Measurements from ENCODE around the gene TCAF1. TPM values are rescaled to one million over a fixed set of nuclear protein-coding genes. Genes with fewer than 3 reads are reported as not detected.
A peak's percentile ranks its signal among the peaks of the same experiment; 100 is the strongest.
"Not testable (repeated sequence)": the region's sequence is repeated elsewhere in the genome, so short reads cannot be mapped to it uniquely, and the experiment has no call there.

The TCAF1 gene
- total and polyA plus RNA-seq, 5 experiments from 2014 or later, result 8.9 to 19.2 (median 15.2) TPM

DNA sequence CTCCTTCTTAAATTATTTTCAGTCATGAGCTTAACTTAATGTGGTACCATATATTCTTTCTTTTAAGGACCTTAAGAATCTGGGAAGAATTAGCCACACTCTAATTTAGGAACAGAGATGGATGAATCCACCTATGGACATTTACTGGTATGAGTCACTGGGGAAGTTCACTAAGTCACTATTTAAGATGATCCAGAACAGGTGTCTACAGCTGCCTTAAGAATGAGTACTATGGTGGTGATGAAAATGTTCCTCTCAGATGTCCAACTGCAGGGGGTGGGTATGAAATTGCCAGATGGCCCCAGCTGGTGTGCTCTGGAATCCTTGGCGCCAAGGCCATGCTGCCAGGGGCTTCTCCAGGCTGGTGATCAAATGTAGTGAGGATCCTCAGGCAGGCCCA is 61.9 kb downstream of the TCAF1 start:
- H3K4me1 Mint-ChIP-seq, H3K36me3 Mint-ChIP-seq, POLR2A ChIA-PET, H3K27me3 Mint-ChIP-seq, H3K4me3 Mint-ChIP-seq, ATAC-seq, H3K9me3 Mint-ChIP-seq, H3K27ac Mint-ChIP-seq, DNase-seq: not testable (repeated sequence)

DNA sequence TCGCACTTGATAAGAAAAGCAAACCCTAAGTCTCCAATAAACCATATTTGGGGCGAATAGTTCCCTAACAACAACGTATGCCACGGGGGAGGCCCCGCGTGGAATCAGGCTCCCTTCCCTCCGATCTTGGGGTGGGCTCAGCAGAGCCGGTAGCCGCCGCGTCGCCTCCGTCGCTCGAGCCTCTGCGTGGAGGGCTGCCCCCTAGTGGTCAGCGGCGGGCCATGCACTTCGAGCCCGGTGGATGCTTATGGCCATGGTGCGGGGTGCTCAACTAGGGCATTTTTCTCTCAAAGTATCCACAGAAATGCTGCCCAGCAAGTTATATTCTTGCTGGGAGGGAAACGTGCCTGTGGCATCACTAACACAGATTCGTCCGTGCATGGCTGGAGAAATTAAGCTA is 64.8 kb downstream of the TCAF1 start:
- ATAC-seq (peak; percentile 59 to 61), DNase-seq (peak; percentile 82 to 98 (median 92))
- POLR2A ChIA-PET, H3K9me3 Mint-ChIP-seq, H3K36me3 Mint-ChIP-seq, H3K4me3 Mint-ChIP-seq, H3K4me1 Mint-ChIP-seq, H3K27me3 Mint-ChIP-seq: not testable (repeated sequence)
- peak overlapping the region in 1 of 10 donors; percentile 40 for H3K27ac Mint-ChIP-seq

DNA sequence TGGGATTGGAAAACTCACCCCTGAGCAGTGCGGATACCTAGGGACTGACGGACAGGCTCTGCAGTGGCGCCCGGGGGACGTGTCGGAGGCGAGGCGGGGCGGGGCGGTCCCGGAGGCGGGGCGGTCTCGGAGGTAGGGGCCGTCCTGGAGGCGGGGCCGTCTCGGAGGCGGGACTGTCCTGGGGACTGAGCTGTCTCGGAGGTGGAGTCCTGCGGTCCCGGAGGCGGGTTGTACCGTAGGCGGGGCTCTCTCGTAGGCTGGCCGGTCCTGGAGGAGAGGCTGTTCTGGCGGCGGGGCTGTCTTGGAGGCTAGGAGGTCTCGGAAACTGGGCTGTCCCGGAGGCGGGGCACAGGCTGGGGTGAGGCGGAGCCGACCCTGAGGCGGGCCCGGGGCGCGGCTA is 65.4 kb downstream of the TCAF1 start:
- ATAC-seq (peak; percentile 79 to 83), DNase-seq (peak; percentile 84 to 99 (median 93))
- H3K36me3 Mint-ChIP-seq, H3K9me3 Mint-ChIP-seq, H3K4me1 Mint-ChIP-seq, H3K27me3 Mint-ChIP-seq, POLR2A ChIA-PET: not testable (repeated sequence)
- Mint-ChIP-seq H3K4me3 (peak overlapping the region; percentile 71 to 90 (median 83)), H3K27ac (peak overlapping the region in 8 of 10 donors; percentile 37 to 96 (median 93))

DNA sequence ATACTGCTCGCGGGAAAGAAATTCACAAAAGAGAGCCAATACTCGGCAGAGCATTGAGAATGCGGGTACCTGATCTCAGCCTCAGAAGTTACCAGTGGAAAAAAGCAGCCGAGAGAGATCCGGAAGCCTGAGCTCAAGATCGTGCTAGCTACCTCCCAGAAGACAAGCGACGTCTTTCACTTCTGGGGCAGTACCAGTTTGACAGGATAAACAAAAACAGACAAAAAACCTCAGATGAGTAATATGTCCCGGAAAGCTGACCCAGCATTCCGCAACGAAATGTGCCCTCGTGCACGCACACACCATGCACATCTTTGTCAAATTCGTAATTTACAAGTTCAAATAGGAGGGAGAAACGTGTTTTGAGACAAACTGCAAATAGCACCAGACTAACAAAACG is 65.9 kb downstream of the TCAF1 start:
- peak overlapping the region; percentile 71 to 90 (median 83) for H3K4me3 Mint-ChIP-seq
- POLR2A ChIA-PET, H3K27me3 Mint-ChIP-seq, H3K9me3 Mint-ChIP-seq, DNase-seq, H3K4me1 Mint-ChIP-seq, H3K36me3 Mint-ChIP-seq: not testable (repeated sequence)
- H3K27ac Mint-ChIP-seq, result peak overlapping the region in 5 of 10 donors; percentile 91 to 96 (median 94)
- ATAC-seq, result peak; percentile 43 to 51

DNA sequence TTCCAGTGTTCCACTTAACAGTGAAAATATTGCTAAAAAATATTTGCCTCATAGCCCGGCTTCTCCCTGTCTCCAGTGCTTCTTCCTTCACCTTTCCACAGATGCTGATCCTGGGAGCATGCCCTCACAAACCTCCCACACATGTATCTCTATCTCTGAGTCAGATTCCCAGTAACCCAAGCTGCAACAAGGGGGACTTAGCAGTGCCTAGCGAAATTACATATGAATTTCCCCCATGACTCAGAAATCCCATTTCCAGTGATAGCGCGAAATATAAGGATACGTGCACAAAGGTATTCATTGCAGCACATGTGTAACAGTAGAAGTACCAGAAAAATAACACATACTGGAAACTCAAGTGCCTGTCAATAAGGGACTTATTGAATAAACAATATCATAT is 75.4 kb downstream of the TCAF1 start:
- H3K9me3 Mint-ChIP-seq, H3K36me3 Mint-ChIP-seq, ATAC-seq, H3K27ac Mint-ChIP-seq, H3K4me1 Mint-ChIP-seq, DNase-seq, POLR2A ChIA-PET, H3K4me3 Mint-ChIP-seq, H3K27me3 Mint-ChIP-seq: not testable (repeated sequence)

DNA sequence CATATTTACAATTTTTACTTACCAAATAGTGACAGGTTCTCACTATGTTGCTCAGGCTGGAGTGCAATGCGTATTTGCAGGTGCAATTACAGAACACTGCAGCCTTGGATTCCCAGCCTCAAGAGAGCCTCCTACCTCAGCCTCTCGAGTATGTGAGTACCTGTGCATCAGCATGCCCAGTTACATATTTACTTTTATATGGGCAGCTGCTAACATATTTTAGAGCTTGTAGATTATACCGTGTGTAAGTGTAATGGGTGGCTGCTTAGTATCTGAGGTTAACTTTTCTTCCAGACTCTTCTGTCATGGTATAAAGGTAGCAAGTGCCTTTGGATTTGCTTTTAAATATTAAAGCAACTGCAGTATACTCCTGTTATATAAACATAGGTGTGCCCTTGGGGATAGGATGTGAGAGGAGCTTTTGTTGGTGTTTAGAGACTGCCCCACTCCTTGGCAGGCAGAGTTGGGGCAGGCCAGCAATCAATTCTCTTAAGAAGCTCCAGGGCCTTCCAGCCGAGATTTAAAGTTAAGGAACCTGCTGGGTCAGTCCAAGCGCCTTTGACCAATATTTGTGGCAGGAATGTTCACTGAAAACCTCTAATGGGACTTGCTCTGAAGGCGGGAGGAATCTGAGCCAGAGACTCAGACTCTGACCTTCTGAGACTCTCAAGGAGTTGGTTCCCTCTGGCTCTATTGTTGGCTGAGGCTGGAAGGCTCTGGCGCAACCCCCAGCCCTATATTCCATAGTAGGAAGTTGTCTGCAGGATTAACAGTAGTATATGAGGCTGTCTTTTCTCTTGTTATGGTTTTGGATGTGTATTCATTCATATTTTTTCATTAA is 77.5 kb downstream of the TCAF1 start:
- POLR2A ChIA-PET, H3K4me1 Mint-ChIP-seq, DNase-seq, H3K36me3 Mint-ChIP-seq, H3K27me3 Mint-ChIP-seq, H3K27ac Mint-ChIP-seq, H3K4me3 Mint-ChIP-seq, ATAC-seq, H3K9me3 Mint-ChIP-seq: not testable (repeated sequence)

- ATAC-seq, H3K27me3 Mint-ChIP-seq, POLR2A ChIA-PET, H3K36me3 Mint-ChIP-seq, H3K4me3 Mint-ChIP-seq, H3K9me3 Mint-ChIP-seq, H3K4me1 Mint-ChIP-seq, DNase-seq: not testable (repeated sequence)
- peak overlapping the region in 2 of 10 donors; percentile 77 to 79 for H3K27ac Mint-ChIP-seq
Observed at GRCh38 chr7:143823634-143824294, 78.2 kb downstream of the TCAF1 start.

DNA sequence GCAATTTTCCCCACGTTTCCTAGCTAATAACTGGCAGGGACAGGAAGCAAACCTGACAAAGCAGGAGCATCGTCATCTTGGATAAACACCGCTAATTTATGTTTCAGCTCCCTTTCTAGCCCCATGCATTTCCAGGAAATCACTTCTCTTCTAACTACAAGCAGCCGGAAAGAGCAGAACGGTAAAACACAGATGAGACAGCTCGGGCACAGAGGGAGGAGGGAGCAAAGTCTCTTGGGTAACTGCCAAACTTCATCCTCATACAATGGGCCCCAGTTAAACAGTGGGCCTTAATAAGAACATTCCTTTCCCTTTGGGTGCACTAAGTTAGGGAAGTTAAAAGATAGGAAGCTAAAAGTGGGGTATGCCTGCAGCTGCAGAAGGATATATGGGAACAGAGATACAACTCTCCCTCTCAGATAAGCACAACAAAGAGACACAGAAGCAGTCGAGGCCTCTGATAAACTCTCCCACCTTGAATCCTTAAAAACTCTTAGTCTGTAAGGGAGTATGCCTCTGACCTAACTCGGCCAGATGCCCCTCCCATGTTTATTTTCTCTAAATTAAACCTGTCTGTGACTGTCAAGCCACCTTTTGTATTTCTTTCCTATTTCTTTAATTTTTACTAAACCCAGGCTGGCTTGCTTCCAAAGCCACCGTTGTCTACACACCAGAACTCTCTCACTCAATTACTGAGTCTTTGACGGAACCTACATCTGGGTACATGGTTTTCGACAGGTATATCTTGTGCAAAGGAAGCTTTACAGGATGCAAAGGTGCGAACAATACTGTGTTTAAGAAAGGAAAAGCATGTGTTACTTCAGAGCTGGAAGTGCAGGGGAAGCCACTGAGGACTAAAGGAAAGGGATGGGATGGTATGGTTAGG is 80.3 kb downstream of the TCAF1 start:
- H3K27ac Mint-ChIP-seq, H3K4me3 Mint-ChIP-seq, H3K9me3 Mint-ChIP-seq, H3K36me3 Mint-ChIP-seq, H3K27me3 Mint-ChIP-seq, H3K4me1 Mint-ChIP-seq, POLR2A ChIA-PET: not testable (repeated sequence)
- DNase-seq, result peak in 2 of 10 donors; percentile 9 to 34
- ATAC-seq, result peak; percentile 80 to 84

GRCh38 chr7:143817873-143818272 is 84.1 kb downstream of the TCAF1 start:
- H3K36me3 Mint-ChIP-seq, H3K4me3 Mint-ChIP-seq, H3K9me3 Mint-ChIP-seq, H3K27me3 Mint-ChIP-seq, ATAC-seq, POLR2A ChIA-PET, H3K27ac Mint-ChIP-seq, DNase-seq, H3K4me1 Mint-ChIP-seq: not testable (repeated sequence)

GRCh38 chr7:143816471-143817133 is 85.4 kb downstream of the TCAF1 start:
- H3K4me3 Mint-ChIP-seq, H3K36me3 Mint-ChIP-seq, H3K9me3 Mint-ChIP-seq, H3K27me3 Mint-ChIP-seq, H3K27ac Mint-ChIP-seq, ATAC-seq, H3K4me1 Mint-ChIP-seq, POLR2A ChIA-PET: not testable (repeated sequence)
- DNase-seq, result peak in 1 of 10 donors; percentile 24

DNA sequence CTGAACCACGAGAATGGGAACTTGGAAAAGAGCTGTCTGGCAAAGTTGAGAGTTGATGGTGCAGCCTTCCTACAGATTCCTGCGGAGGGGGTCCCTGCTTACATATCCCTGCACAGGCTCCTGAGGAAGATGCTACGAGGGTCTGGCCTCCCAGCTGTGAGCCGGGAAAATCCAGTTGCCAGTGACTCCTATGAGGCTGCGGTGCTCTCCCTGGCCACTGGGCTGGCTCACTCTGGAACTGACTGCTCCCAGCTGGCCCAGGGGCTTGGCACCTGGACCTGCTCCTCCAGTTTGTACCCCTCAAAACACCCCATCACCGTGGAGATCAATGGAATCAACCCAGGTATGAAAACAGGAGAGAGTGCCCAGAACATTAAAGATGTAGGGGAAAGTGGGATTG is 91.3 kb downstream of the TCAF1 start:
- POLR2A ChIA-PET, H3K4me1 Mint-ChIP-seq, ATAC-seq, H3K9me3 Mint-ChIP-seq, H3K4me3 Mint-ChIP-seq, DNase-seq, H3K36me3 Mint-ChIP-seq, H3K27ac Mint-ChIP-seq, H3K27me3 Mint-ChIP-seq: not testable (repeated sequence)

- H3K36me3 Mint-ChIP-seq, H3K9me3 Mint-ChIP-seq, H3K4me1 Mint-ChIP-seq, H3K27ac Mint-ChIP-seq, DNase-seq, H3K27me3 Mint-ChIP-seq, H3K4me3 Mint-ChIP-seq, POLR2A ChIA-PET, ATAC-seq: not testable (repeated sequence)
Observed at GRCh38 chr7:143806664-143807071, 95.3 kb downstream of the TCAF1 start.

Measured in naive thymus-derived CD8-positive, alpha-beta T cell (primary cell).